Neural cell (in vitro differentiated cells): ENCODE measurements around the gene LRFN5. TPM values are rescaled to one million over a fixed set of nuclear protein-coding genes. Genes with fewer than 3 reads are reported as not detected.

Experiments used
- H2AFZ ChIP-seq: fragments of 200-600, 300-800 bp; sonication (generic), shearing (Covaris generic); 2 replicates; pipeline ENCODE4 v1.6.0; 2014; ENCODE audit warnings: low read depth, mild to moderate bottlenecking, antibody characterized with exemption, low read length, moderate library complexity
- H3F3A ChIP-seq: fragments of 200-600 bp; shearing (Covaris generic); 2 replicates; pipeline ENCODE4 v1.6.1; 2016; ENCODE audit warnings: mild to moderate bottlenecking, moderate library complexity, mixed read lengths, antibody characterized with exemption, low read length; ENCODE audit not compliant: insufficient read depth, poor library complexity, severe bottlenecking
- H3K27ac ChIP-seq: fragments of 200-600, 300-800 bp; sonication (generic), shearing (Covaris generic); 2 replicates; pipeline ENCODE4 v1.5.1; 2014; ENCODE audit warnings: mild to moderate bottlenecking, low read length, moderate library complexity
- H3K27me3 ChIP-seq: fragments of 300-800, 200-600 bp; sonication (generic), shearing (Covaris generic); 2 replicates; pipeline ENCODE4 v1.6.0; 2014; ENCODE audit warnings: mild to moderate bottlenecking, low read depth, low read length, moderate library complexity; ENCODE audit not compliant: insufficient read depth
- H3K36me3 ChIP-seq: fragments of 300-800, 200-600 bp; sonication (generic), shearing (Covaris generic); 2 replicates; pipeline ENCODE4 v1.5.1; 2014; ENCODE audit warnings: mild to moderate bottlenecking, antibody characterized with exemption, low read length, moderate library complexity; ENCODE audit not compliant: insufficient read depth
- H3K4me2 ChIP-seq: fragments of 300-800, 200-600 bp; sonication (generic), shearing (Covaris generic); 2 replicates; pipeline ENCODE4 v1.6.0; 2014; ENCODE audit warnings: mild to moderate bottlenecking, low read length
- H3K4me3 ChIP-seq: fragments of 300-800, 200-600 bp; sonication (generic), shearing (Covaris generic); 2 replicates; pipeline ENCODE4 v1.5.1; 2014; ENCODE audit warnings: mild to moderate bottlenecking, low read length, moderate library complexity
- H3K79me2 ChIP-seq: fragments of 200-600 bp; shearing (Covaris generic); replicated peaks from 2 replicates; pipeline ENCODE4 v1.6.0; 2014; ENCODE audit warnings: mild to moderate bottlenecking, low read length, moderate library complexity; ENCODE audit not compliant: insufficient read depth
- H3K9ac ChIP-seq: fragments of 300-800, 200-600 bp; sonication (generic), shearing (Covaris generic); 2 replicates; pipeline ENCODE4 v1.6.1; 2016; ENCODE audit warnings: mild to moderate bottlenecking, low read length, mixed read lengths
- H3K9me2 ChIP-seq: fragments of 200-600 bp; shearing (Covaris generic); 2 replicates; pipeline ENCODE4 v1.6.1; 2016; ENCODE audit warnings: mild to moderate bottlenecking, low read length, mixed read lengths; ENCODE audit not compliant: insufficient read depth
- H3K9me3 ChIP-seq: fragments of 200-600, 300-800 bp; sonication (generic), shearing (Covaris generic); 2 replicates; pipeline ENCODE4 v1.6.1; 2016; ENCODE audit warnings: mild to moderate bottlenecking, mixed run types, low read length, moderate library complexity, mixed read lengths
- H4K20me1 ChIP-seq: fragments of 200-600 bp; shearing (Covaris generic); 2 replicates; pipeline ENCODE4 v1.6.1; 2016; ENCODE audit warnings: mild to moderate bottlenecking, mixed run types; ENCODE audit not compliant: insufficient read depth
- CTCF ChIP-seq: fragments of 450-650 bp; IDR thresholded peaks from 2 replicates; pipeline ENCODE4 v1.5.1; 2014; ENCODE audit warnings: antibody characterized with exemption, mild to moderate bottlenecking, moderate library complexity; ENCODE audit not compliant: poor library complexity, severe bottlenecking
- EP300 ChIP-seq: fragments of 450-650 bp; conservative IDR thresholded peaks from 2 replicates; pipeline ENCODE4 v1.6.1; 2014; ENCODE audit warnings: antibody characterized with exemption, mild to moderate bottlenecking, moderate library complexity; ENCODE audit not compliant: poor library complexity, severe bottlenecking
- EZH2 ChIP-seq: fragments of 200-600, 300-800 bp; shearing (Covaris generic), sonication (generic); IDR thresholded peaks from 2 replicates; pipeline ENCODE4 v1.6.1; 2014; ENCODE audit warnings: antibody characterized with exemption, low read length, borderline replicate concordance, mild to moderate bottlenecking; ENCODE audit not compliant: insufficient read depth, poor library complexity, severe bottlenecking
- MXI1 ChIP-seq: fragments of 450-650 bp; conservative IDR thresholded peaks from 2 replicates; pipeline ENCODE4 v1.6.1; 2014; ENCODE audit warnings: antibody characterized with exemption, mild to moderate bottlenecking; ENCODE audit not compliant: poor library complexity, severe bottlenecking
- POLR2AphosphoS5 ChIP-seq: IDR thresholded peaks from 2 replicates; pipeline ENCODE4 v1.6.1; 2012
- RAD21 ChIP-seq: fragments of 450-650 bp; conservative IDR thresholded peaks from 2 replicates; pipeline ENCODE4 v1.6.1; 2014; ENCODE audit warnings: antibody characterized with exemption, mild to moderate bottlenecking, moderate library complexity
- REST ChIP-seq: IDR thresholded peaks from 2 replicates; pipeline ENCODE4 v1.6.1; 2012; ENCODE audit warnings: borderline replicate concordance
- SMC3 ChIP-seq: fragments of 450-650 bp; conservative IDR thresholded peaks from 2 replicates; pipeline ENCODE4 v1.6.1; 2014; ENCODE audit warnings: antibody characterized with exemption, mild to moderate bottlenecking, moderate library complexity; ENCODE audit not compliant: poor library complexity
- TAF1 ChIP-seq: IDR thresholded peaks from 2 replicates; pipeline ENCODE4 v1.6.1; 2012; ENCODE audit warnings: low read depth
- polyA plus RNA-seq: library from polyadenylated mRNA; depleted of rRNA; stranded (reverse); fragments of >200 nt; gene quantifications from 2 replicates; pipeline ENCODE4 v1.2.3, GENCODE V29; 2014

LRFN5 gene
- polyA plus RNA-seq, 1 donor from 2014 or later: 24.5 TPM

GRCh38 chr14:41872931-41873685 is 266.4 kb downstream of the LRFN5 start:
- no peak overlapping the region for H2AFZ ChIP-seq
- H3K9ac ChIP-seq: no peak overlapping the region
- no peaks in the 10 kb centered on the region for H3K79me2 ChIP-seq
- no peaks in the 10 kb centered on the region for H3K9me2 ChIP-seq
- no peak overlapping the region for H3K4me3 ChIP-seq
- no peak for TF ChIP-seq EP300
- no peak for TF ChIP-seq MXI1
- no peak for TF ChIP-seq POLR2AphosphoS5
- no peak for TF ChIP-seq RAD21
- no peak for TF ChIP-seq TAF1
- no peak for TF ChIP-seq EZH2
- TF ChIP-seq SMC3: no peak
- TF ChIP-seq CTCF: no peak
- no peak for TF ChIP-seq REST
- H3K27ac ChIP-seq: no peak overlapping the region
- no peaks in the 10 kb centered on the region for H3F3A ChIP-seq
- H3K27me3 ChIP-seq: no peaks in the 10 kb centered on the region
- no peaks in the 10 kb centered on the region for H4K20me1 ChIP-seq
- H3K4me2 ChIP-seq: no peak overlapping the region
- H3K36me3 ChIP-seq: peaks cover 3% of the 10 kb centered on the region
- no peaks in the 10 kb centered on the region for H3K9me3 ChIP-seq

- H3K9me2 ChIP-seq: no peaks in the 10 kb centered on the region
- no peaks in the 10 kb centered on the region for H3K79me2 ChIP-seq
- no peak overlapping the region for H3K27ac ChIP-seq
- H3K36me3 ChIP-seq: peaks cover 3% of the 10 kb centered on the region
- H2AFZ ChIP-seq: no peak overlapping the region
- H3K9ac ChIP-seq: no peak overlapping the region
- H3K4me2 ChIP-seq: no peak overlapping the region
- no peaks in the 10 kb centered on the region for H3K27me3 ChIP-seq
- no peaks in the 10 kb centered on the region for H3K9me3 ChIP-seq
- H4K20me1 ChIP-seq: no peaks in the 10 kb centered on the region
- H3F3A ChIP-seq: no peaks in the 10 kb centered on the region
- no peak overlapping the region for H3K4me3 ChIP-seq
- TF ChIP-seq POLR2AphosphoS5 (no peak), EP300 (peak; percentile 63)
These were observed 267.1 kb downstream of the LRFN5 start for GRCh38 chr14:41873686-41874317.
